H9 (cell line): ENCODE results near the gene ATCAY. TPM values are rescaled to one million over a fixed set of nuclear protein-coding genes. Genes with fewer than 3 reads are reported as not detected.

ENCODE experiments used
- DNase-seq: peaks from one replicate; pipeline ENCODE4 v3.0.0-alpha.2; 2017
- H2AFZ ChIP-seq: one replicate; pipeline ENCODE4 v1.6.1; 2013; ENCODE audit warnings: mild to moderate bottlenecking, low read length, control low read depth, moderate library complexity
- H2AK5ac ChIP-seq: 2 replicates; pipeline ENCODE4 v1.6.1; 2013; ENCODE audit warnings: low read length, control low read depth, mixed read lengths; ENCODE audit not compliant: insufficient read length
- H2BK120ac ChIP-seq: one replicate; pipeline ENCODE4 v1.6.1; 2013; ENCODE audit warnings: low read depth, mild to moderate bottlenecking, low read length, control low read depth, inconsistent platforms; ENCODE audit not compliant: poor library complexity, severe bottlenecking
- H2BK12ac ChIP-seq: 2 replicates; pipeline ENCODE4 v1.6.1; 2013; ENCODE audit warnings: low read length, control low read depth, mixed read lengths, low read depth; ENCODE audit not compliant: insufficient read length
- H2BK15ac ChIP-seq: 2 replicates; pipeline ENCODE4 v1.6.1; 2013; ENCODE audit warnings: low read depth, low read length, control low read depth
- H2BK20ac ChIP-seq: one replicate; pipeline ENCODE4 v1.6.1; 2013; ENCODE audit warnings: low read depth, mild to moderate bottlenecking, low read length, control low read depth, inconsistent platforms; ENCODE audit not compliant: poor library complexity, severe bottlenecking
- H2BK5ac ChIP-seq: 2 replicates; pipeline ENCODE4 v1.6.1; 2013; ENCODE audit warnings: low read length, control low read depth, mixed read lengths; ENCODE audit not compliant: insufficient read length
- H3K14ac ChIP-seq: 2 replicates; pipeline ENCODE4 v1.6.1; 2013; ENCODE audit warnings: low read length, control low read depth; ENCODE audit not compliant: insufficient read depth
- H3K18ac ChIP-seq: 2 replicates; pipeline ENCODE4 v1.6.1; 2013; ENCODE audit warnings: low read depth, mild to moderate bottlenecking, mixed read lengths, low read length, control low read depth; ENCODE audit not compliant: insufficient read length
- H3K23ac ChIP-seq: 2 replicates; pipeline ENCODE4 v1.6.1; 2013; ENCODE audit warnings: low read length, control low read depth, mixed read lengths, low read depth; ENCODE audit not compliant: insufficient read length
- H3K23me2 ChIP-seq: 2 replicates; pipeline ENCODE4 v1.6.1; 2013; ENCODE audit warnings: low read depth, mild to moderate bottlenecking, mixed read lengths, low read length, control low read depth; ENCODE audit not compliant: insufficient read length, poor library complexity, severe bottlenecking
- H3K27ac ChIP-seq: 2 replicates; pipeline ENCODE4 v1.5.1; 2013; ENCODE audit warnings: low read length, control low read depth, mixed read lengths, low read depth; ENCODE audit not compliant: insufficient read length
- H3K27me3 ChIP-seq: 2 replicates; pipeline ENCODE4 v1.6.1; 2013; ENCODE audit warnings: low read length, control low read depth, inconsistent platforms; ENCODE audit not compliant: insufficient read depth
- H3K4ac ChIP-seq: 2 replicates; pipeline ENCODE4 v1.6.1; 2013; ENCODE audit warnings: low read depth, mild to moderate bottlenecking, control low read depth, inconsistent platforms, low read length, moderate library complexity
- H3K4me1 ChIP-seq: 2 replicates; pipeline ENCODE4 v1.6.1; 2013; ENCODE audit warnings: low read length, control low read depth, inconsistent platforms; ENCODE audit not compliant: insufficient read depth
- H3K4me2 ChIP-seq: 2 replicates; pipeline ENCODE4 v1.6.1; 2013; ENCODE audit warnings: low read length, control low read depth, mixed read lengths; ENCODE audit not compliant: insufficient read length, insufficient read depth
- H3K56ac ChIP-seq: 2 replicates; pipeline ENCODE4 v1.6.1; 2013; ENCODE audit warnings: low read depth, mild to moderate bottlenecking, mixed read lengths, low read length, control low read depth; ENCODE audit not compliant: insufficient read length
- H3K79me1 ChIP-seq: 2 replicates; pipeline ENCODE4 v1.6.1; 2013; ENCODE audit warnings: low read depth, mild to moderate bottlenecking, moderate library complexity, low read length, control low read depth, inconsistent platforms; ENCODE audit not compliant: insufficient read depth, poor library complexity, severe bottlenecking
- H3K79me2 ChIP-seq: 2 replicates; pipeline ENCODE4 v1.6.1; 2013; ENCODE audit warnings: low read length, control low read depth, inconsistent platforms; ENCODE audit not compliant: insufficient read depth
- H3K9ac ChIP-seq: 2 replicates; pipeline ENCODE4 v1.6.1; 2013; ENCODE audit warnings: low read length, control low read depth, mixed read lengths; ENCODE audit not compliant: insufficient read length; ENCODE audit errors: extremely low read depth
- H3K9me3 ChIP-seq: one replicate; pipeline ENCODE4 v1.6.1; 2013; ENCODE audit warnings: low read depth, low read length, inconsistent platforms; ENCODE audit not compliant: control insufficient read depth
- H3T11ph ChIP-seq: one replicate; pipeline ENCODE4 v1.6.1; 2013; ENCODE audit warnings: mild to moderate bottlenecking, low read length, control low read depth, inconsistent platforms
- H4K20me1 ChIP-seq: one replicate; pipeline ENCODE4 v1.6.1; 2013; ENCODE audit not compliant: control insufficient read depth, insufficient read length, insufficient read depth
- H4K5ac ChIP-seq: 2 replicates; pipeline ENCODE4 v1.6.1; 2013; ENCODE audit warnings: low read depth, mild to moderate bottlenecking, mixed read lengths, low read length, control low read depth; ENCODE audit not compliant: insufficient read length
- H4K8ac ChIP-seq: replicated peaks from 2 replicates; pipeline ENCODE4 v1.6.1; 2013; ENCODE audit warnings: low read length, control low read depth, mixed read lengths, low read depth; ENCODE audit not compliant: insufficient read length
- H4K91ac ChIP-seq: 2 replicates; pipeline ENCODE4 v1.6.1; 2013; ENCODE audit warnings: low read depth, mild to moderate bottlenecking, moderate library complexity, mixed read lengths, low read length, control low read depth; ENCODE audit not compliant: insufficient read length
- H3K27ac Mint-ChIP-seq, 3 experiments: 2 replicates in 2 of 3; 3 replicates in 1 of 3; pipeline ENCODE4 v1.8.0; 2020 to 2021; ENCODE audit warnings: mixed read lengths in 3 of 3, mild to moderate bottlenecking in 1 of 3, moderate library complexity in 1 of 3
- H3K27me3 Mint-ChIP-seq: 2 replicates; pipeline ENCODE4 v1.8.0; 2021; ENCODE audit warnings: low read depth, mild to moderate bottlenecking, moderate library complexity, mixed read lengths
- H3K36me3 Mint-ChIP-seq, 3 experiments: 2 replicates in 2 of 3; 3 replicates in 1 of 3; pipeline ENCODE4 v1.8.0; 2020 to 2021; ENCODE audit warnings: low read depth in 3 of 3, mixed read lengths in 3 of 3; ENCODE audit not compliant: insufficient read depth in 1 of 3
- H3K4me1 Mint-ChIP-seq, 2 experiments: 2 replicates each; pipeline ENCODE4 v1.8.0; 2020; ENCODE audit warnings: mixed read lengths in 2 of 2
- H3K4me3 Mint-ChIP-seq, 2 experiments: 2 replicates in 1 of 2; 3 replicates in 1 of 2; pipeline ENCODE4 v1.8.0; 2020 to 2021; ENCODE audit warnings: mild to moderate bottlenecking in 2 of 2, mixed read lengths in 2 of 2, moderate library complexity in 1 of 2
- H3K9me3 Mint-ChIP-seq, 2 experiments: 2 replicates in 1 of 2; 3 replicates in 1 of 2; pipeline ENCODE4 v1.8.0; 2020; ENCODE audit warnings: mild to moderate bottlenecking in 2 of 2, mixed read lengths in 2 of 2, moderate library complexity in 1 of 2
- CTCF ChIP-seq: fragments of 200-600 bp; sonication (generic); conservative IDR thresholded peaks from 3 replicates; pipeline ENCODE4 v1.8.0; 2021; ENCODE audit warnings: antibody characterized with exemption, mild to moderate bottlenecking
- WGBS: extraction: QIAGEN DNeasy Blood & Tissue Kit; methylation state at CpG from one replicate; pipeline ENCODE4 v1.1.7; 2013; ENCODE audit warnings: missing lambda C conversion rate, low lambda C conversion rate, mixed read lengths; ENCODE audit not compliant: insufficient read length; ENCODE audit errors: extremely low coverage; 5-methylcytosine and 5-hydroxymethylcytosine counted together
- total RNA-seq: library from RNA; stranded (reverse); gene quantifications from 2 replicates; pipeline ENCODE4 v1.2.1, GENCODE V29; 2021

ATCAY gene
- total RNA-seq, 1 experiment from 2014 or later: 12.2 TPM

- no peak overlapping the region for H3K56ac ChIP-seq
- no peak overlapping the region for H4K8ac ChIP-seq
- no peak overlapping the region for H2AFZ ChIP-seq
- H3K4ac ChIP-seq: no peak overlapping the region
- H3K23ac ChIP-seq: no peak overlapping the region
- no CpG with 5 or more reads among the region's 5 CpGs for WGBS
- no peak overlapping the region for H3K4me2 ChIP-seq
- no peaks in the 10 kb centered on the region for H3K79me1 ChIP-seq
- Mint-ChIP-seq H3K4me1 (no peaks in the 10 kb centered on the region), H3K4me3 (no peak overlapping the region), H3K36me3 (peaks cover 13 to 30% (median 16%) of the 10 kb centered on the region in 3 experiments), H3K27me3 (no peaks in the 10 kb centered on the region), H3K27ac (no peak overlapping the region), H3K9me3 (peaks cover 5 to 9% of the 10 kb centered on the region in 2 experiments)
- TF ChIP-seq CTCF: no peak
- H2AK5ac ChIP-seq: no peak overlapping the region
- H3K27me3 ChIP-seq: no peaks in the 10 kb centered on the region
- DNase-seq: no peak
- no peak overlapping the region for H3K27ac ChIP-seq
- H3T11ph ChIP-seq: no peak overlapping the region
- H2BK15ac ChIP-seq: no peak overlapping the region
- H2BK5ac ChIP-seq: no peak overlapping the region
- no peak overlapping the region for H3K9ac ChIP-seq
- H3K23me2 ChIP-seq: peaks cover 3% of the 10 kb centered on the region
- H2BK20ac ChIP-seq: no peak overlapping the region
- no peak overlapping the region for H2BK120ac ChIP-seq
- no peaks in the 10 kb centered on the region for H3K79me2 ChIP-seq
- H2BK12ac ChIP-seq: no peak overlapping the region
- H3K14ac ChIP-seq: no peak overlapping the region
- H4K20me1 ChIP-seq: no peaks in the 10 kb centered on the region
- no peak overlapping the region for H4K5ac ChIP-seq
- peaks cover 7% of the 10 kb centered on the region for H3K9me3 ChIP-seq
- H3K18ac ChIP-seq: no peak overlapping the region
- no peak overlapping the region for H4K91ac ChIP-seq
- H3K4me1 ChIP-seq: no peaks in the 10 kb centered on the region
Measured at GRCh38 chr19:3895788-3896187, 15.3 kb downstream of the ATCAY start.
